Thoracic aorta (tissue), 2 donors: ENCODE results near the gene TUNAR. TPM values are rescaled to one million over a fixed set of nuclear protein-coding genes. Genes with fewer than 3 reads are reported as not detected.

Experiments used
- total RNA-seq, 2 donors: library from RNA; depleted of rRNA; stranded (reverse); fragments of >200 nt; gene quantifications; one replicate each; pipeline versions ENCODE4 v1.1.0 to v1.2.3, GENCODE V29; 2016

The TUNAR gene
- total RNA-seq, 2 donors from 2014 or later, result not detected

Other genes starting within 250 kb of the TUNAR start
- not detected for gene TCL1B, start 190.4 kb upstream of the TUNAR start, total RNA-seq
- gene TCL1A, start 162.7 kb upstream of the TUNAR start, total RNA-seq, result not detected
- gene C14orf132, start 162.5 kb downstream of the TUNAR start, total RNA-seq, result 10 to 100 TPM; 23.0 to 37.5 TPM